HL-60 (cell line): Measurements from ENCODE around the gene DPF3.

Experiments used
- GABPA ChIP-seq: IDR thresholded peaks from 2 replicates; pipeline ENCODE4 v1.6.1; 2012; ENCODE audit warnings: low read depth
- POLR2AphosphoS5 ChIP-seq: IDR thresholded peaks from 2 replicates; pipeline ENCODE4 v1.6.1; 2012; ENCODE audit warnings: low read depth
- REST ChIP-seq: IDR thresholded peaks from 2 replicates; pipeline ENCODE4 v1.6.1; 2012; ENCODE audit warnings: low read depth; ENCODE audit not compliant: insufficient replicate concordance
- SPI1 ChIP-seq: IDR thresholded peaks from 2 replicates; pipeline ENCODE4 v1.6.1; 2012; ENCODE audit warnings: low read depth, mild to moderate bottlenecking, borderline replicate concordance
- TF ChIP-seq, protein P1 (sequence below): IDR thresholded peaks from one replicate; pipeline ENCODE4 v1.5.1; 2011; ENCODE audit warnings: low read length, control low read depth, inconsistent platforms; ENCODE audit not compliant: insufficient read depth

DNA sequence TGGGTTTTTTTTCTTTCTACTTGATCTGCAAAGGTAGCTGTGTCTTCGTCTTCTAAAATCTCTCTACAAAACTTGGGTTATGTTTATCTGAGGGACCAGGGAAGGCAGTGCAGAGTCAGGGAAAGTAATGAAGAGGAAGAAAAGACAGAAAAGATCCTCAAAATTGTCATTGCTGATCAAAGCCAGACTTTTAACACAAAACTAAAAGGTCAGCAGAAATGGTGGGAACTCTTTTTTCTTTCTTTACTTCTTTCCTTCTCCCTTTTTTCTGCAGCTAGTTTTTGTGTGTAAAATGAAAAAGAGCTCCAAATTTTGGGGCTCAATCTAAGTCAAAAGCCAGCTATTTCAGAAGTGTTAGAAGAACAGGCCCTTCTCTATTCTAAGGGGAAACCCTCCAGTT is 11.9 kb downstream of the DPF3 start:
- TF ChIP-seq, protein P1, sequence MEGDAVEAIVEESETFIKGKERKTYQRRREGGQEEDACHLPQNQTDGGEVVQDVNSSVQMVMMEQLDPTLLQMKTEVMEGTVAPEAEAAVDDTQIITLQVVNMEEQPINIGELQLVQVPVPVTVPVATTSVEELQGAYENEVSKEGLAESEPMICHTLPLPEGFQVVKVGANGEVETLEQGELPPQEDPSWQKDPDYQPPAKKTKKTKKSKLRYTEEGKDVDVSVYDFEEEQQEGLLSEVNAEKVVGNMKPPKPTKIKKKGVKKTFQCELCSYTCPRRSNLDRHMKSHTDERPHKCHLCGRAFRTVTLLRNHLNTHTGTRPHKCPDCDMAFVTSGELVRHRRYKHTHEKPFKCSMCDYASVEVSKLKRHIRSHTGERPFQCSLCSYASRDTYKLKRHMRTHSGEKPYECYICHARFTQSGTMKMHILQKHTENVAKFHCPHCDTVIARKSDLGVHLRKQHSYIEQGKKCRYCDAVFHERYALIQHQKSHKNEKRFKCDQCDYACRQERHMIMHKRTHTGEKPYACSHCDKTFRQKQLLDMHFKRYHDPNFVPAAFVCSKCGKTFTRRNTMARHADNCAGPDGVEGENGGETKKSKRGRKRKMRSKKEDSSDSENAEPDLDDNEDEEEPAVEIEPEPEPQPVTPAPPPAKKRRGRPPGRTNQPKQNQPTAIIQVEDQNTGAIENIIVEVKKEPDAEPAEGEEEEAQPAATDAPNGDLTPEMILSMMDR = no peak
- TF ChIP-seq POLR2AphosphoS5 (no peak), REST (no peak), SPI1 (no peak), GABPA (no peak)
